AG04450 (cell line): ENCODE results near the gene SCNN1G. TPM values are rescaled to one million over a fixed set of nuclear protein-coding genes. Genes with fewer than 3 reads are reported as not detected.

Source experiments
- CTCF ChIA-PET: fragments of 300-600, 350-600 bp; formaldehyde crosslinking; extraction: SDS; loops from one replicate; lab custom pipeline; 2022; ENCODE audit warnings: antibody characterized with exemption, inconsistent platforms; lab: Charles Lee
- POLR2A ChIA-PET: fragments of 350-600 bp; formaldehyde crosslinking; extraction: SDS; loops from one replicate; lab custom pipeline; 2021; ENCODE audit warnings: antibody characterized with exemption, inconsistent platforms; lab: Yijun Ruan, JAX
- DNase-seq: peaks from one replicate; pipeline ENCODE4 v3.0.0-alpha.2; 2011; ENCODE audit warnings: low read depth, low spot score
- H3K27ac ChIP-seq: one replicate; pipeline ENCODE4 v1.5.1; 2012; ENCODE audit warnings: low read depth, low read length, control low read depth
- H3K27me3 ChIP-seq: one replicate; pipeline ENCODE4 v1.6.0; 2012; ENCODE audit warnings: low read length; ENCODE audit not compliant: control insufficient read depth, insufficient read depth
- H3K4me3 ChIP-seq: 2 replicates; pipeline ENCODE4 v1.5.1; 2011; ENCODE audit warnings: mild to moderate bottlenecking, low read depth, low read length, control low read depth
- H3K9me3 ChIP-seq: 2 replicates; pipeline ENCODE4 v1.5.1; 2012; ENCODE audit warnings: low read length; ENCODE audit not compliant: control insufficient read depth, insufficient read depth
- polyA plus RNA-seq: library from polyadenylated mRNA; depleted of rRNA; stranded (reverse); fragments of >200 nt; gene quantifications from 2 replicates; pipeline ENCODE4 v1.2.3, GENCODE V29; 2011
- TF ChIP-seq, protein P1 (sequence below): IDR thresholded peaks from 2 replicates; pipeline ENCODE4 v1.5.1; 2011; ENCODE audit warnings: low read depth, low read length, control low read depth, inconsistent platforms

SCNN1G gene
- polyA plus RNA-seq, 1 experiment = not detected

DNA sequence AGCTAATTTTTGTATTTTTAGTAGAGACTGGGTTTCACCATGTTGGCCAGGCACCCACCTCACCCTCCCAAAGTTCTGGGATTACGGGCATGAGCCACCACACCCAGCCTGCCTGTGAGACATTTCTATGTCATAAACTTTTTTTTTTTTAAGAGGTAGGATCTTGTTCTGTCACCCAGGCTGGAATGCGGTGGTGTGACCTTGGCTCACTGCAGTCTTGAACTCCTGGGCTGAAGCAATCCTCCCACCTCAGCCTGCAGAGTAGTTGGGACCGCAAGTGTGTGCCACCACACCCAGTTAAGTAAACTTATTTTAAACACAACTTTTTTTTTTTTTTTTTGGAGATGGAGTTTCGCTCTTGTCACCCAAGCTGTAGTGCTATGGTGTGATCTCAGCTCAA, 47.2 kb downstream of the SCNN1G start:
- H3K9me3 ChIP-seq = no peaks in the 10 kb centered on the region
- TF ChIP-seq, protein P1, sequence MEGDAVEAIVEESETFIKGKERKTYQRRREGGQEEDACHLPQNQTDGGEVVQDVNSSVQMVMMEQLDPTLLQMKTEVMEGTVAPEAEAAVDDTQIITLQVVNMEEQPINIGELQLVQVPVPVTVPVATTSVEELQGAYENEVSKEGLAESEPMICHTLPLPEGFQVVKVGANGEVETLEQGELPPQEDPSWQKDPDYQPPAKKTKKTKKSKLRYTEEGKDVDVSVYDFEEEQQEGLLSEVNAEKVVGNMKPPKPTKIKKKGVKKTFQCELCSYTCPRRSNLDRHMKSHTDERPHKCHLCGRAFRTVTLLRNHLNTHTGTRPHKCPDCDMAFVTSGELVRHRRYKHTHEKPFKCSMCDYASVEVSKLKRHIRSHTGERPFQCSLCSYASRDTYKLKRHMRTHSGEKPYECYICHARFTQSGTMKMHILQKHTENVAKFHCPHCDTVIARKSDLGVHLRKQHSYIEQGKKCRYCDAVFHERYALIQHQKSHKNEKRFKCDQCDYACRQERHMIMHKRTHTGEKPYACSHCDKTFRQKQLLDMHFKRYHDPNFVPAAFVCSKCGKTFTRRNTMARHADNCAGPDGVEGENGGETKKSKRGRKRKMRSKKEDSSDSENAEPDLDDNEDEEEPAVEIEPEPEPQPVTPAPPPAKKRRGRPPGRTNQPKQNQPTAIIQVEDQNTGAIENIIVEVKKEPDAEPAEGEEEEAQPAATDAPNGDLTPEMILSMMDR = no peak
- CTCF ChIA-PET = interaction anchor here (0.7 kb wide), 1 partner anchor 380 kb away, joined by 3 read pairs; no protein-coding TSS in a partner anchor
- no peak for DNase-seq
- no peak overlapping the region for H3K4me3 ChIP-seq
- H3K27ac ChIP-seq = no peak overlapping the region
- POLR2A ChIA-PET = no interaction called here
- no peaks in the 10 kb centered on the region for H3K27me3 ChIP-seq

DNA sequence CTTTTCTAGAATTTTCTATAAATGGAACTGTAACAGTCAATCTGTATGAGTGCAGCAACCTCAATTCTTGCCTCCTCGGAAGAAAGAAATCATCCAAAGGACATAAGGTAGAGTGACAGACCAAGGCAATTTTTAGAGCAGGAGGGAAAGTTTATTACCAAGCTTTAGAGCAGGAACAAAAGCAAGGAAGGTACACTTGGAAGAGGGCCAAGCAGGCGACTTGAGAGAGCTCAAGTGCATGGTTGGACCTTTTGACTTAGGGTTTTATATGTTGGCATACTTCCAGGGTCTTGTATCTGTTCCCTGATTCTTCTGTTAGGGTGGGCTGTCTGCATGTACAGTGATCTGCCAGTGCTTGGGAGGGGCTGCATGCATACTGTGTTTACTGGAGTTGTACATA, 50.3 kb downstream of the SCNN1G start:
- ChIA-PET POLR2A (no interaction called here), CTCF (no interaction called here)
- TF ChIP-seq, protein P1 = no peak
- DNase-seq = no peak
- H3K27me3 ChIP-seq = no peaks in the 10 kb centered on the region
- no peaks in the 10 kb centered on the region for H3K9me3 ChIP-seq
- H3K4me3 ChIP-seq = no peak overlapping the region
- H3K27ac ChIP-seq = no peak overlapping the region

DNA sequence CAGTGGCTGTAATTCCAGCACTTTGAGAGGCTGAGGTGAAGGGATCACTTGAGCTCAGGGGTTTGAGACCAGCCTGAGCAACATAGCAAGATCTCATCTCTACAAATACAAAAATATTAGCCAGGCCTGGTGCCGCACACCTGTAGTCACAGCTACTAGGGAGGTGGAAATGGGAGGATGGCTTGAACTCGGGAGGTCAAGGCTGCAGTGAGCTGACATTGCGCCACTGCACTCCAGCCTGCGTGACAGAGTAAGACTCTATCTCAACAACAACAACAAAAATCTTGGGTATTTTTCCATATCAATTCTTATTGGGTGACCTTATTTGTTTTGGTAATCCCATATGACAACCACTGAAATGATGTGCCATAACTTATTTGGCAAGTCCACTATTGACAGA, 52.6 kb downstream of the SCNN1G start:
- no peak for DNase-seq
- TF ChIP-seq, protein P1 = no peak
- CTCF ChIA-PET = interaction anchor here (1.5 kb wide), 1 partner anchor 200 kb away, joined by 4 read pairs; no protein-coding TSS in a partner anchor
- POLR2A ChIA-PET = no interaction called here
- no peaks in the 10 kb centered on the region for H3K9me3 ChIP-seq
- H3K27me3 ChIP-seq = no peaks in the 10 kb centered on the region
- H3K27ac ChIP-seq = no peak overlapping the region
- no peak overlapping the region for H3K4me3 ChIP-seq

DNA sequence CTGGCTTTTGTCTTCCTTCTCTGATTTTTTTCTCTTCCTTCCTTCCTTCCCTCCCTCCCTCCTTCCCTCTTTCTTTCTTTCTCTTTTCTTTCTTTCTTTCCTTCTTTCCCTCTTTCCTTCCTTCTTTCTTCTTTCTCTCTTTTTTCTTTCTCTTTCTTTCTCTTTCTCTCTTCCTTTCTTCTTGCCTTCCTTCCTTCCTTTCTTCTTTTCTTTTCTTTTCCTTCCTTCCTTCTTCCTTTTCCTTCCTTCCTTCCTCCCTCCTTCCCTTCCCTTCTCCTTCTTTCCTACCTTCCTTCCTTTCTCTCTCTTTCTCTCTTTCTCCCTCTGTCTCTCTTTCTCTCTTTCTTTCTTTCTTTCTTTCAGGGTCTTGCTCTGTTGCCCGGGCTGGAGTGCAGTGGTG, 54.4 kb downstream of the SCNN1G start:
- Histone ChIP-seq H3K4me3 (no peak overlapping the region), H3K27ac (no peak overlapping the region), H3K27me3 (no peaks in the 10 kb centered on the region), H3K9me3 (no peaks in the 10 kb centered on the region)
- ChIA-PET POLR2A (no interaction called here), CTCF (no interaction called here)
- TF ChIP-seq, protein P1 = no peak
- DNase-seq = no peak

DNA sequence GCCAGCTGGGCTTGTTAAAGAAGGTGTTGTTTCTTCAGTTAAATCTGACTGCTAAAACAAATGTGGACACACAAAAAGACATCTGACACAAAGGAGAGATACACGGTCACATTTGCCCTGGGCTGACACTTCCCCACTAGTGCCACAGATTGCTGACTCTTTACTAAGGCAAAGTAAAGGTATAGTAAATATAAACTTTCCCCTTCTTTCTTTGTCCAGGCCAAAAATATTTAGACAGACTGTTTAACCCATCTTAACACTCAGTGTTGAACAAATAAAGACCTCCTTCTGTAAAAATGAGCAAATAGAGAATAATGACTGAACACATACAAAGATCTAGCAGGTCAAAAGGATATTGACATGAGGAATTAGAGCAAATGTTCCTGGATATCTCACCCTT, 58.4 kb downstream of the SCNN1G start:
- TF ChIP-seq, protein P1 = no peak
- Histone ChIP-seq H3K9me3 (no peaks in the 10 kb centered on the region), H3K4me3 (no peak overlapping the region), H3K27ac (no peak overlapping the region), H3K27me3 (no peaks in the 10 kb centered on the region)
- no peak for DNase-seq
- POLR2A ChIA-PET = no interaction called here
- CTCF ChIA-PET = no interaction called here
